AG04450 (cell line): ENCODE measurements around the gene IL1F10. TPM values are rescaled to one million over a fixed set of nuclear protein-coding genes. Genes with fewer than 3 reads are reported as not detected.

Source experiments
- CTCF ChIA-PET: fragments of 300-600, 350-600 bp; formaldehyde crosslinking; extraction: SDS; loops from one replicate; lab custom pipeline; 2022; ENCODE audit warnings: antibody characterized with exemption, inconsistent platforms; lab: Charles Lee
- POLR2A ChIA-PET: fragments of 350-600 bp; formaldehyde crosslinking; extraction: SDS; loops from one replicate; lab custom pipeline; 2021; ENCODE audit warnings: antibody characterized with exemption, inconsistent platforms; lab: Yijun Ruan, JAX
- DNase-seq: peaks from one replicate; pipeline ENCODE4 v3.0.0-alpha.2; 2011; ENCODE audit warnings: low read depth, low spot score
- H3K27ac ChIP-seq: one replicate; pipeline ENCODE4 v1.5.1; 2012; ENCODE audit warnings: low read depth, low read length, control low read depth
- H3K27me3 ChIP-seq: one replicate; pipeline ENCODE4 v1.6.0; 2012; ENCODE audit warnings: low read length; ENCODE audit not compliant: control insufficient read depth, insufficient read depth
- H3K4me3 ChIP-seq: 2 replicates; pipeline ENCODE4 v1.5.1; 2011; ENCODE audit warnings: mild to moderate bottlenecking, low read depth, low read length, control low read depth
- H3K9me3 ChIP-seq: 2 replicates; pipeline ENCODE4 v1.5.1; 2012; ENCODE audit warnings: low read length; ENCODE audit not compliant: control insufficient read depth, insufficient read depth
- polyA plus RNA-seq: library from polyadenylated mRNA; depleted of rRNA; stranded (reverse); fragments of >200 nt; gene quantifications from 2 replicates; pipeline ENCODE4 v1.2.3, GENCODE V29; 2011
- TF ChIP-seq, protein P1 (sequence below): IDR thresholded peaks from 2 replicates; pipeline ENCODE4 v1.5.1; 2011; ENCODE audit warnings: low read depth, low read length, control low read depth, inconsistent platforms

IL1F10 gene
- polyA plus RNA-seq, 1 experiment: not detected

DNA sequence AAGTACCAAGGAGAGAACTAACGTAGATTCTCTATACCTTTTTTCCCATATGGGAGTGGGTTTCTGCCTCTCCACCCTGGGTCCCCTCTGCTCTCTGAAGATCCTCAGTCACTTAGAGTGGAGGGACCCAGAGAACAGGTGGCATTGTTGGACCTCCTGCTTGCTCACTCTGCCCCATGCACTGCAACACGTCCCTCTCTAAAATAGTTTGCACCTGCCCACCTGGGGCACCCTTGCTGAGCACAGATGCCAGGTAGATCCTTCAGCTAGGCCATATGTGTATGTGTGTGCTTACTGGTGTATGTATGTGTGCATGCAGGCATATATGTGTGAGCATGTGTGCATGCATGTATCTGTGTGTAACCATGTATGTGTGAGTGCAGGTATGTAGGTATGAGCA is 6.5 kb upstream of the IL1F10 start:
- no peaks in the 10 kb centered on the region for H3K27me3 ChIP-seq
- DNase-seq: no peak
- POLR2A ChIA-PET: no interaction called here
- no peak overlapping the region for H3K27ac ChIP-seq
- TF ChIP-seq, protein P1, sequence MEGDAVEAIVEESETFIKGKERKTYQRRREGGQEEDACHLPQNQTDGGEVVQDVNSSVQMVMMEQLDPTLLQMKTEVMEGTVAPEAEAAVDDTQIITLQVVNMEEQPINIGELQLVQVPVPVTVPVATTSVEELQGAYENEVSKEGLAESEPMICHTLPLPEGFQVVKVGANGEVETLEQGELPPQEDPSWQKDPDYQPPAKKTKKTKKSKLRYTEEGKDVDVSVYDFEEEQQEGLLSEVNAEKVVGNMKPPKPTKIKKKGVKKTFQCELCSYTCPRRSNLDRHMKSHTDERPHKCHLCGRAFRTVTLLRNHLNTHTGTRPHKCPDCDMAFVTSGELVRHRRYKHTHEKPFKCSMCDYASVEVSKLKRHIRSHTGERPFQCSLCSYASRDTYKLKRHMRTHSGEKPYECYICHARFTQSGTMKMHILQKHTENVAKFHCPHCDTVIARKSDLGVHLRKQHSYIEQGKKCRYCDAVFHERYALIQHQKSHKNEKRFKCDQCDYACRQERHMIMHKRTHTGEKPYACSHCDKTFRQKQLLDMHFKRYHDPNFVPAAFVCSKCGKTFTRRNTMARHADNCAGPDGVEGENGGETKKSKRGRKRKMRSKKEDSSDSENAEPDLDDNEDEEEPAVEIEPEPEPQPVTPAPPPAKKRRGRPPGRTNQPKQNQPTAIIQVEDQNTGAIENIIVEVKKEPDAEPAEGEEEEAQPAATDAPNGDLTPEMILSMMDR: no peak
- CTCF ChIA-PET: no interaction called here
- no peak overlapping the region for H3K4me3 ChIP-seq
- H3K9me3 ChIP-seq: no peaks in the 10 kb centered on the region

DNA sequence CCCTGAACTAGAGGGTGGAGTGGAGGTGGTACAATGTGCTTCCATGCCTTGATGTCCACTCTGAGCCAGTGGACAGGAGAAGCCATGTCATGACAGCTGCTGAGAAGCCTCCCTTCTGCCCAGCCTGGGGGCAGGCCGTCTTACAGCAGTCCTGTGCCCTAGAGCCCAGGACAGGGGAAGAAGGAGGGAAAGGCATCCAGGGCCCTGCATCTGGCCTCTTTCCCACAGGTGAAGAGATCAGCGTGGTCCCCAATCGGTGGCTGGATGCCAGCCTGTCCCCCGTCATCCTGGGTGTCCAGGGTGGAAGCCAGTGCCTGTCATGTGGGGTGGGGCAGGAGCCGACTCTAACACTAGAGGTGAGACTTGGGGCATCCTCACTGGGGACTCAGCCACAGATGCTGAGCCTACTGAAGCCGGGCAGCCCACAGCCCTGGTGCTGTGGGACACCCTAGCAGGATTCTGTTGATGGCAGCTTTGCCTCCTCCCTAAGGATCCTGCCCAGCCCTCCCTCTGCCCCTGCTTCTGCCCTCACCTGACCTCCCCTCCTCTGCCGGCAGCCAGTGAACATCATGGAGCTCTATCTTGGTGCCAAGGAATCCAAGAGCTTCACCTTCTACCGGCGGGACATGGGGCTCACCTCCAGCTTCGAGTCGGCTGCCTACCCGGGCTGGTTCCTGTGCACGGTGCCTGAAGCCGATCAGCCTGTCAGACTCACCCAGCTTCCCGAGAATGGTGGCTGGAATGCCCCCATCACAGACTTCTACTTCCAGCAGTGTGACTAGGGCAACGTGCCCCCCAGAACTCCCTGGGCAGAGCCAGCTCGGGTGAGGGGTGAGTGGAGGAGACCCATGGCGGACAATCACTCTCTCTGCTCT is 5.6 kb upstream of the IL1F10 start:
- TF ChIP-seq, protein P1: no peak
- Histone ChIP-seq H3K27me3 (peaks cover 4% of the 10 kb centered on the region), H3K4me3 (no peak overlapping the region), H3K9me3 (no peaks in the 10 kb centered on the region), H3K27ac (no peak overlapping the region)
- no peak for DNase-seq
- CTCF ChIA-PET: interaction anchor here (0.8 kb wide), 1 partner anchor 18 kb away, joined by 4 read pairs; no protein-coding TSS in a partner anchor
- POLR2A ChIA-PET: interaction anchor here (0.6 kb wide), 1 partner anchor 407 kb away, joined by 4 read pairs; no protein-coding TSS in a partner anchor

DNA sequence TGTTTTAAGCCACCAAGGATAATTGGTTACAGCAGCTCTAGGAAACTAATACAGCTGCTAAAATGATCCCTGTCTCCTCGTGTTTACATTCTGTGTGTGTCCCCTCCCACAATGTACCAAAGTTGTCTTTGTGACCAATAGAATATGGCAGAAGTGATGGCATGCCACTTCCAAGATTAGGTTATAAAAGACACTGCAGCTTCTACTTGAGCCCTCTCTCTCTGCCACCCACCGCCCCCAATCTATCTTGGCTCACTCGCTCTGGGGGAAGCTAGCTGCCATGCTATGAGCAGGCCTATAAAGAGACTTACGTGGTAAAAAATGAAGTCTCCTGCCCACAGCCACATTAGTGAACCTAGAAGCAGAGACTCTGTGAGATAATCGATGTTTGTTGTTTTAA is 3.5 kb upstream of the IL1F10 start:
- ChIA-PET POLR2A (no interaction called here), CTCF (no interaction called here)
- Histone ChIP-seq H3K27me3 (peaks cover 4% of the 10 kb centered on the region), H3K9me3 (no peaks in the 10 kb centered on the region), H3K4me3 (no peak overlapping the region), H3K27ac (no peak overlapping the region)
- TF ChIP-seq, protein P1: no peak
- DNase-seq: no peak

DNA sequence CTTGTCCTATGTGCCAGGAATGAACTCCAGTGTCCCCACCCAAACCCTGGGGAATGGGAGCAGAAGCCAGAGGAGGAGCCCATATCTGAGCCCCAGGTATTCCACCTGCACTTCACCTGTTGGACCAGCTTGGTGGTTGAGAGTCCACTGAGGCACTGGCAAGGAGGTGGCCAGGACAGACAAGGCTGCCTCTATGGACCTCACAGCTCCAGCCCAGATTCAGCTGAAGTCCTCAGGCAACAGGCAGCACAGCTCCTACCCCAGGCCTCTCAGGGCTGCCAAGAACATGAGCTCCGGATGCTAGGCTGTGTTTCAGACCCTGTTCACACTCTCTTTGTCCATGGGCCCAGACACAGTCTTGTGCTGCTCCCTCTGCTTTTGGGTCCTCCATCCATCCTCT is 2.9 kb upstream of the IL1F10 start:
- TF ChIP-seq, protein P1: no peak
- no peak overlapping the region for H3K4me3 ChIP-seq
- H3K27ac ChIP-seq: no peak overlapping the region
- H3K9me3 ChIP-seq: no peaks in the 10 kb centered on the region
- POLR2A ChIA-PET: no interaction called here
- peaks cover 6% of the 10 kb centered on the region for H3K27me3 ChIP-seq
- CTCF ChIA-PET: no interaction called here
- no peak for DNase-seq

DNA sequence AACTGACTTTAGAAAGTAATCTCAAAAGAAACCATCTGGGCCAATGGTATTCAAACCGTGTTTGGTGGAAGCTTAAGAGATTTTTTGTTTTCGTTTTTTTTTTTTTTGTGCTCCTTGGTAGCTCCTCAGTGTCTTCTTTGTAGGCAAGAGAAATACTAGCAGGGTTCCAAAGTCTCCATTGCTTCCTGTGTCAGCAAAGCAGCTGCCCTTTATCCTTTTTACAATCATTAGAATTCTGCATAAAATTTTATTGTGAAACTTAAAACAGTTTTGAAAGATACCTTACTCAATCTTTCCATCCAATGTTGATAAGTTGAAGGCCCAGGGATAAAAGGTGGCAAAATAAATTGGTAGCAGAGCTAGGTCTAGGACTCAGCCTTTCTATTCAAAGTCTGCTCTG is 479 bp downstream of the IL1F10 start:
- H3K27ac ChIP-seq: no peak overlapping the region
- POLR2A ChIA-PET: no interaction called here
- DNase-seq: no peak
- no peak overlapping the region for H3K4me3 ChIP-seq
- peaks cover 15% of the 10 kb centered on the region for H3K27me3 ChIP-seq
- TF ChIP-seq, protein P1: no peak
- no peaks in the 10 kb centered on the region for H3K9me3 ChIP-seq
- CTCF ChIA-PET: interaction anchor here (0.6 to 1.2 kb wide), 2 partner anchors 12 to 18 kb away, joined by 3 to 4 read pairs; no protein-coding TSS in a partner anchor
